Heart left ventricle (tissue), 16 donors: ENCODE results near the gene CYP11A1. TPM values are rescaled to one million over a fixed set of nuclear protein-coding genes. Genes with fewer than 3 reads are reported as not detected.

Source experiments
- ATAC-seq, 4 donors: fragments of 200-7000 bp; cut with Tn5 transposase; one replicate each; pipeline ENCODE4 v1.9.1; 2020 to 2022; ENCODE audit warnings: moderate library complexity in 4 of 4, mild to moderate bottlenecking in 3 of 4, moderate number of reproducible peaks in 1 of 4
- DNase-seq, 5 donors: peaks; one replicate each; pipeline ENCODE4 v3.0.0-alpha.2; 2020
- H3K27ac ChIP-seq, 12 donors: fragments of 200-600 bp; sonication (generic) in 4 of 12; one replicate each; pipeline versions ENCODE4 v1.5.0 to v1.8.0; 2016 to 2022; ENCODE audit warnings: mild to moderate bottlenecking in 2 of 12
- H3K27me3 ChIP-seq, 9 donors: fragments of 200-600 bp; sonication (generic) in 2 of 9; one replicate each; pipeline versions ENCODE4 v1.5.1 to v1.8.0; 2016 to 2022; ENCODE audit warnings: mild to moderate bottlenecking in 3 of 9
- H3K36me3 ChIP-seq, 9 donors: fragments of 200-600 bp; sonication (generic) in 2 of 9; one replicate each; pipeline versions ENCODE4 v1.5.0 to v1.8.0; 2018 to 2022; ENCODE audit warnings: mild to moderate bottlenecking in 2 of 9
- H3K4me1 ChIP-seq, 12 donors: fragments of 200-600 bp; sonication (generic) in 4 of 12; one replicate each; pipeline versions ENCODE4 v1.5.0 to v1.8.0; 2016 to 2022; ENCODE audit warnings: mild to moderate bottlenecking in 3 of 12
- H3K4me3 ChIP-seq, 12 donors: fragments of 200-600 bp; sonication (generic) in 4 of 12; one replicate each; pipeline versions ENCODE4 v1.5.0 to v1.8.0; 2017 to 2022; ENCODE audit warnings: mild to moderate bottlenecking in 9 of 12, moderate library complexity in 4 of 12
- H3K9me3 ChIP-seq, 12 donors: fragments of 200-600 bp; sonication (generic) in 4 of 12; one replicate each; pipeline versions ENCODE4 v1.5.0 to v1.8.0; 2016 to 2022; ENCODE audit warnings: mild to moderate bottlenecking in 1 of 12
- CTCF ChIP-seq, 12 donors: fragments of 200-600 bp; sonication (generic) in 4 of 12; IDR thresholded peaks; one replicate each; pipeline versions ENCODE4 v1.5.0 to v1.8.0; 2018 to 2022; ENCODE audit warnings: antibody characterized with exemption in 12 of 12, mild to moderate bottlenecking in 5 of 12
- POLR2A ChIP-seq, 2 donors: fragments of 450-650 bp; IDR thresholded peaks; one replicate each; pipeline ENCODE4 v1.6.1; 2017; ENCODE audit warnings: antibody characterized with exemption in 2 of 2, mild to moderate bottlenecking in 2 of 2, moderate library complexity in 2 of 2
- WGBS, 4 donors: extraction: QIAGEN DNeasy Blood & Tissue Kit in 2 of 4; methylation state at CpG; one replicate each; pipeline versions ENCODE4 v1.1.5 to v1.1.7; 2013 to 2018; 5-methylcytosine and 5-hydroxymethylcytosine counted together
- intact Hi-C, 10 donors: fragments of 100-400 bp; cut with DNase I; formaldehyde crosslinking; loops; one replicate each; pipeline versions ENCODE4 v1.11.1 to v1.14.2; 2022
- polyA plus RNA-seq, 2 donors: library from polyadenylated mRNA; stranded (reverse); fragments of 200-250 nt; gene quantifications; one replicate each; pipeline ENCODE4 v1.2.3, GENCODE V29; 2013
- total RNA-seq, 9 donors: library from RNA; depleted of rRNA in 2 of 9; stranded (reverse); fragments of >200 nt in 2 of 9; fragmentation: NEBNext Ultra II Directional in 3 of 9; extraction: Animal tissue kit (Norgen Biotek cat#: 25700) in 3 of 9; gene quantifications; one replicate each; pipeline versions ENCODE4 v1.1.0 to v1.2.4, GENCODE V29; 2016 to 2023
- donor health status: ischemic (EF 13 %, LVEDD 7.1; RV severe dilation, severe dysfunction).
- donor health status: healthy with polysubstance abuse.
- donor health status: DM: no; HTN: yes; CAD: no.
- donor health status: DM: no; HTN: no; CAD: no.
- donor health status: ischemic (EF 25% LVEDD 6.9; RV normal size, moderate dysfunction).
- donor health status: ischemic (EF 25% LVEDD 5.7; RV mildly dilated, moderate dysfunction).
- donor health status: healthy.
- donor health status: DM: yes; HTN: yes; CAD: no.
- donor health status: ischemic (EF 35%, LVEDD 5.7; RV mildly dilated, moderate dysfunction).
- donor health status: nonischemic (EF 11% LVEDD 7.7; RV severe dilation, severe dysfunction).
- donor health status: DM: yes; HTN: yes; CAD: no.
- donor health status: PGD.
- donor health status: ischemic (EF 29% LVEDD 5.4; RV normal size, mild dysfunction).
- donor health status: nonischemic (EF 23%, LVEDD 6.1; RV moderate dilation, normal function).

Gene CYP11A1
- total and polyA plus RNA-seq, 11 donors = 0.07 to 3.4 (median 0.87) TPM

- ATAC-seq (no peak), DNase-seq (no peak)
- Histone ChIP-seq H3K4me1 (peaks cover 0 to 5% (median 0%) of the 10 kb centered on the region in 12 donors), H3K9me3 (no peaks in the 10 kb centered on the region), H3K4me3 (no peak overlapping the region), H3K36me3 (no peaks in the 10 kb centered on the region), H3K27me3 (no peaks in the 10 kb centered on the region), H3K27ac (no peak overlapping the region)
- TF ChIP-seq CTCF (IDR thresholded peaks at IDR 0.05) = no peak
- TF ChIP-seq POLR2A (IDR thresholded peaks at IDR 0.05) = no peak
- WGBS, 4 donors = 91 to 100% (median 96%) methylated on average over 5 of the region's 5 CpGs
- intact Hi-C loops = no loop called here
Measured at GRCh38 chr15:74338676-74339075, 28.8 kb downstream of the CYP11A1 start.

GRCh38 chr15:74337607-74338211, 29.7 kb downstream of the CYP11A1 start:
- no peak overlapping the region for H3K27ac ChIP-seq
- no peak overlapping the region for H3K4me3 ChIP-seq
- TF ChIP-seq POLR2A (IDR thresholded peaks at IDR 0.05) (no peak), CTCF (IDR thresholded peaks at IDR 0.05) (no peak)
- no peak for ATAC-seq
- intact Hi-C loops = no loop called here
- no peaks in the 10 kb centered on the region for H3K9me3 ChIP-seq
- H3K36me3 ChIP-seq = no peaks in the 10 kb centered on the region
- H3K4me1 ChIP-seq = peaks cover 0 to 5% (median 0%) of the 10 kb centered on the region in 12 donors
- H3K27me3 ChIP-seq = no peaks in the 10 kb centered on the region
- DNase-seq = no peak
- WGBS, 4 donors = 77 to 86% (median 78%) methylated on average over 4 of the region's 4 CpGs

GRCh38 chr15:74337146-74337545, 30.3 kb downstream of the CYP11A1 start:
- Histone ChIP-seq H3K9me3 (no peaks in the 10 kb centered on the region), H3K4me1 (peaks cover 0 to 5% (median 0%) of the 10 kb centered on the region in 12 donors), H3K4me3 (no peak overlapping the region), H3K27ac (no peak overlapping the region), H3K36me3 (no peaks in the 10 kb centered on the region), H3K27me3 (no peaks in the 10 kb centered on the region)
- WGBS, 4 donors = 81 to 93% (median 89%) methylated on average over 4 to 5 of the region's 5 CpGs
- TF ChIP-seq POLR2A (IDR thresholded peaks at IDR 0.05) (no peak), CTCF (IDR thresholded peaks at IDR 0.05) (no peak)
- DNase-seq (no peak), ATAC-seq (no peak)
- intact Hi-C loops = no loop called here

- no peaks in the 10 kb centered on the region for H3K27me3 ChIP-seq
- ATAC-seq (no peak), DNase-seq (no peak)
- no peaks in the 10 kb centered on the region for H3K36me3 ChIP-seq
- TF ChIP-seq POLR2A (IDR thresholded peaks at IDR 0.05) (no peak), CTCF (IDR thresholded peaks at IDR 0.05) (no peak)
- H3K4me1 ChIP-seq = peaks cover 0 to 5% (median 0%) of the 10 kb centered on the region in 12 donors
- intact Hi-C loops = no loop called here
- 83 to 89% (median 88%) methylated on average over 9 of the region's 9 CpGs for WGBS, 4 donors
- no peak overlapping the region for H3K4me3 ChIP-seq
- H3K9me3 ChIP-seq = no peaks in the 10 kb centered on the region
- H3K27ac ChIP-seq = no peak overlapping the region
Measured at GRCh38 chr15:74336061-74337005, 31.1 kb downstream of the CYP11A1 start.
